ENCODE results near the gene MCEE.
A peak's percentile ranks its signal among the peaks of the same experiment; 100 is the strongest.
"Not testable (repeated sequence)": the region's sequence is repeated elsewhere in the genome, so short reads cannot be mapped to it uniquely, and the experiment has no call there.

MCEE gene

GRCh38 chr2:71129114-71129901, 721 bp downstream of the MCEE start:
- DNase-seq (ENCODE audit: insufficient read length, low spot score) (peak; percentile 11), FAIRE-seq (no peak)

GRCh38 chr2:71126957-71127356, 3.1 kb downstream of the MCEE start:
- DNase-seq (ENCODE audit: insufficient read length, low spot score) (no peak), FAIRE-seq (no peak)

GRCh38 chr2:71125506-71126294, 4.3 kb downstream of the MCEE start:
- DNase-seq (ENCODE audit: insufficient read length, low spot score) = no peak
- no peak for FAIRE-seq

GRCh38 chr2:71122387-71123298, 7.4 kb downstream of the MCEE start:
- DNase-seq (ENCODE audit: insufficient read length, low spot score) (no peak), FAIRE-seq (no peak)

- no peak for FAIRE-seq
- DNase-seq (ENCODE audit: insufficient read length, low spot score) = no peak
These were observed 8.6 kb downstream of the MCEE start for GRCh38 chr2:71121479-71121878.

- FAIRE-seq (no peak), DNase-seq (ENCODE audit: insufficient read length, low spot score) (no peak)
These were observed 9.8 kb downstream of the MCEE start for GRCh38 chr2:71120195-71120594.

- DNase-seq (ENCODE audit: insufficient read length, low spot score) (no peak), FAIRE-seq (no peak)
These were observed 13.0 kb downstream of the MCEE start for GRCh38 chr2:71117063-71117462.

GRCh38 chr2:71113843-71114242, 16.2 kb downstream of the MCEE start:
- no peak for DNase-seq (ENCODE audit: insufficient read length, low spot score)
- FAIRE-seq = no peak

GRCh38 chr2:71108091-71108490, 21.9 kb downstream of the MCEE start:
- no peak for FAIRE-seq

GRCh38 chr2:71106463-71106862, 23.6 kb downstream of the MCEE start:
- not testable (repeated sequence) for FAIRE-seq; DNase-seq (ENCODE audit: insufficient read length, low spot score)

More at GRCh38 chr2:71108091-71108490, 21.9 kb downstream of the MCEE start:
- no peak for DNase-seq (ENCODE audit: insufficient read length, low spot score)

- FAIRE-seq (no peak), DNase-seq (ENCODE audit: insufficient read length, low spot score) (no peak)
These were observed 26.2 kb downstream of the MCEE start for GRCh38 chr2:71103809-71104208.

GRCh38 chr2:71102981-71103681, 26.9 kb downstream of the MCEE start:
- no peak for FAIRE-seq
- no peak for DNase-seq (ENCODE audit: insufficient read length, low spot score)

- DNase-seq (ENCODE audit: insufficient read length, low spot score) = peak; percentile 15
- no peak for FAIRE-seq
These were observed 28.4 kb downstream of the MCEE start for GRCh38 chr2:71101656-71102055.

GRCh38 chr2:71100195-71100964, 29.6 kb downstream of the MCEE start:
- DNase-seq (ENCODE audit: insufficient read length, low spot score) (peak; percentile 86), FAIRE-seq (peak; percentile 20)

- FAIRE-seq; DNase-seq (ENCODE audit: insufficient read length, low spot score): not testable (repeated sequence)
These were observed 37.4 kb downstream of the MCEE start for GRCh38 chr2:71092491-71093260.

GRCh38 chr2:71091808-71092207, 38.2 kb downstream of the MCEE start:
- DNase-seq (ENCODE audit: insufficient read length, low spot score); FAIRE-seq: not testable (repeated sequence)

- DNase-seq (ENCODE audit: insufficient read length, low spot score); FAIRE-seq: not testable (repeated sequence)
These were observed 40.6 kb downstream of the MCEE start for GRCh38 chr2:71089475-71089874.

GRCh38 chr2:71085325-71086003, 44.6 kb downstream of the MCEE start:
- not testable (repeated sequence) for FAIRE-seq; DNase-seq (ENCODE audit: insufficient read length, low spot score)

Measured in HTR-8/SVneo (cell line).